HEK293 (cell line): ENCODE results near the gene CCDC24.

ENCODE experiments used
- CTCF ChIA-PET: fragments of 350-600 bp; formaldehyde crosslinking; extraction: SDS; loops from one replicate; lab custom pipeline; 2021; ENCODE audit warnings: antibody characterized with exemption; lab: Yijun Ruan, JAX
- POLR2A ChIA-PET: fragments of 300-600 bp; formaldehyde crosslinking; extraction: SDS; loops from one replicate; lab custom pipeline; 2020; ENCODE audit warnings: antibody characterized with exemption, inconsistent platforms; lab: Yijun Ruan, JAX
- H3K27ac ChIP-seq: fragments of 200-500 bp; sonication (Bioruptor generic); 2 replicates; pipeline ENCODE4 v1.5.1; 2014; ENCODE audit warnings: low read depth, low read length, control low read depth, inconsistent platforms; ENCODE audit errors: extremely low read depth
- H3K36me3 ChIP-seq, 2 experiments: fragments of 200-500 bp in 1 of 2; sonication (Bioruptor generic) in 1 of 2; 1 replicate in 1 of 2; 2 replicates in 1 of 2; pipeline ENCODE4 v1.5.1; 2014 to 2017; ENCODE audit warnings: inconsistent platforms in 2 of 2, low read length in 2 of 2; ENCODE audit not compliant: control insufficient read depth in 2 of 2, insufficient read depth in 1 of 2
- H3K4me1 ChIP-seq: fragments of 200-500 bp; sonication (Bioruptor generic); 2 replicates; pipeline ENCODE4 v1.5.1; 2014; ENCODE audit warnings: mild to moderate bottlenecking, low read length, inconsistent platforms; ENCODE audit not compliant: control insufficient read depth, insufficient read depth
- H3K4me3 ChIP-seq: 2 replicates; pipeline ENCODE4 v1.5.1; 2011; ENCODE audit warnings: low read depth, mild to moderate bottlenecking, control low read depth, low read length, moderate library complexity
- H3K9me3 ChIP-seq: fragments of 200-500 bp; sonication (Bioruptor generic); 2 replicates; pipeline ENCODE4 v1.5.1; 2014; ENCODE audit warnings: low read depth, low read length, inconsistent platforms; ENCODE audit not compliant: control insufficient read depth, insufficient read depth
- EGR2 ChIP-seq: fragments of 450-650 bp; formaldehyde crosslinking; IDR thresholded peaks from 2 replicates; pipeline ENCODE4 v1.5.1; 2016; ENCODE audit warnings: low read depth, missing biosample characterization, missing genetic modification characterization
- GFI1B ChIP-seq: fragments of 450-650 bp; formaldehyde crosslinking; IDR thresholded peaks from 2 replicates; pipeline ENCODE4 v1.5.1; 2016; ENCODE audit warnings: missing biosample characterization, missing genetic modification characterization
- GLIS1 ChIP-seq: fragments of 450-650 bp; formaldehyde crosslinking; IDR thresholded peaks from 2 replicates; pipeline ENCODE4 v1.5.1; 2016; ENCODE audit warnings: missing biosample characterization, missing genetic modification characterization
- HIC1 ChIP-seq: fragments of 450-650 bp; formaldehyde crosslinking; IDR thresholded peaks from 2 replicates; pipeline ENCODE4 v1.5.1; 2016; ENCODE audit warnings: missing biosample characterization, missing genetic modification characterization
- HOXC10 ChIP-seq: sonication (generic); formaldehyde crosslinking; IDR thresholded peaks from 2 replicates; pipeline ENCODE4 v1.8.1; 2023; ENCODE audit warnings: mild to moderate bottlenecking, missing genetic modification reagents
- PATZ1 ChIP-seq: fragments of 450-650 bp; formaldehyde crosslinking; IDR thresholded peaks from 2 replicates; pipeline ENCODE4 v1.5.1; 2016; ENCODE audit warnings: missing biosample characterization, missing genetic modification characterization
- REST ChIP-seq: fragments of 450-650 bp; formaldehyde crosslinking; IDR thresholded peaks from 2 replicates; pipeline ENCODE4 v1.5.1; 2016; ENCODE audit warnings: missing biosample characterization, missing genetic modification characterization
- SCRT1 ChIP-seq: fragments of 450-650 bp; formaldehyde crosslinking; IDR thresholded peaks from 2 replicates; pipeline ENCODE4 v1.5.1; 2016; ENCODE audit warnings: missing biosample characterization, missing genetic modification characterization, borderline replicate concordance
- ZBTB11 ChIP-seq: fragments of 450-650 bp; formaldehyde crosslinking; conservative IDR thresholded peaks from 2 replicates; pipeline ENCODE4 v1.5.1; 2016; ENCODE audit warnings: low read depth, missing biosample characterization, missing genetic modification characterization
- ZBTB6 ChIP-seq: fragments of 450-650 bp; formaldehyde crosslinking; IDR thresholded peaks from 2 replicates; pipeline ENCODE4 v1.5.1; 2017; ENCODE audit warnings: missing biosample characterization, missing genetic modification characterization
- ZFHX2 ChIP-seq: fragments of 450-650 bp; formaldehyde crosslinking; conservative IDR thresholded peaks from 2 replicates; pipeline ENCODE4 v1.5.1; 2016; ENCODE audit warnings: missing biosample characterization, missing genetic modification characterization
- ZNF157 ChIP-seq: fragments of 450-650 bp; formaldehyde crosslinking; IDR thresholded peaks from 2 replicates; pipeline ENCODE4 v1.5.1; 2016; ENCODE audit warnings: missing biosample characterization, missing genetic modification characterization
- ZNF18 ChIP-seq: fragments of 450-650 bp; formaldehyde crosslinking; IDR thresholded peaks from 2 replicates; pipeline ENCODE4 v1.5.1; 2016; ENCODE audit warnings: missing biosample characterization, missing genetic modification characterization
- ZNF600 ChIP-seq: fragments of 450-650 bp; formaldehyde crosslinking; IDR thresholded peaks from 2 replicates; pipeline ENCODE4 v1.5.1; 2016; ENCODE audit warnings: missing biosample characterization, missing genetic modification characterization
- ZSCAN4 ChIP-seq: fragments of 450-650 bp; formaldehyde crosslinking; IDR thresholded peaks from 2 replicates; pipeline ENCODE4 v1.5.1; 2017; ENCODE audit warnings: missing biosample characterization, missing genetic modification characterization

CCDC24 gene

GRCh38 chr1:43979528-43980254, 11.7 kb upstream of the CCDC24 start (continued):
- TF ChIP-seq HIC1 (tag by site-specific recombination), result peak; percentile 69
- no peak for TF ChIP-seq HOXC10 (CRISPR knock-in tag)
- TF ChIP-seq GLIS1, result peak; percentile 68

- no peaks in the 10 kb centered on the region for H3K9me3 ChIP-seq
- H3K36me3 ChIP-seq, result peaks cover 7 to 78% of the 10 kb centered on the region in 2 experiments
- POLR2A ChIA-PET, result no interaction called here
- H3K4me3 ChIP-seq, result peak overlapping the region; percentile 67
- H3K27ac ChIP-seq, result no peak overlapping the region; the same call in 1 of the 2 replicates
- peaks cover 3% of the 10 kb centered on the region; the same call in 1 of the 2 replicates for H3K4me1 ChIP-seq
- CTCF ChIA-PET, result interaction anchor here (0.7 kb wide), 1 partner anchor 269 kb away, joined by 3 read pairs; no protein-coding TSS in a partner anchor
- TF ChIP-seq ZBTB11 (tag by site-specific recombination), result no peak
- TF ChIP-seq REST (tag by site-specific recombination), result no peak
- peak; percentile 81 for TF ChIP-seq ZNF600 (tag by site-specific recombination)
- no peak for TF ChIP-seq ZNF157 (tag by site-specific recombination)
- TF ChIP-seq GFI1B (tag by site-specific recombination), result no peak
- no peak for TF ChIP-seq ZBTB6 (tag by site-specific recombination)
- TF ChIP-seq PATZ1 (tag by site-specific recombination), result peak; percentile 45; the same call in 1 of the 2 replicates
- TF ChIP-seq ZFHX2 (tag by site-specific recombination), result peak; percentile 78
- TF ChIP-seq ZNF18, result peak; percentile 58; the same call in 1 of the 2 replicates
- TF ChIP-seq SCRT1 (tag by site-specific recombination), result no peak
- peak; percentile 93 for TF ChIP-seq ZSCAN4 (tag by site-specific recombination)
- TF ChIP-seq EGR2 (tag by site-specific recombination), result peak; percentile 68
These were observed 10.9 kb upstream of the CCDC24 start for GRCh38 chr1:43980255-43981134.
